A549 (cell line): ENCODE results near the gene PTPRN2. TPM values are rescaled to one million over a fixed set of nuclear protein-coding genes. Genes with fewer than 3 reads are reported as not detected.

Experiments used
- ATAC-seq, 2 experiments: fragments of 200-7000 bp in 1 of 2; fragments of >200 bp in 1 of 2; cut with Nextera tagmentation in 1 of 2; cut with Tn5 transposase in 1 of 2; 3 replicates each; pipeline versions ENCODE4 v1.8.0 to v1.9.1; 2018 to 2020; ENCODE audit warnings: mild to moderate bottlenecking in 1 of 2, moderate library complexity in 1 of 2
- CTCF ChIA-PET: fragments of 300-600 bp; sonication (Branson Sonifier 250); formaldehyde crosslinking; extraction: SDS; loops from one replicate; lab custom pipeline; 2021; ENCODE audit warnings: antibody characterized with exemption, inconsistent platforms; lab: Yijun Ruan, JAX
- POLR2A ChIA-PET: fragments of 350-600 bp; formaldehyde crosslinking; extraction: SDS; loops from one replicate; lab custom pipeline; 2021; ENCODE audit warnings: antibody characterized with exemption, inconsistent platforms; lab: Yijun Ruan, JAX
- DNase-seq, 2 experiments: peaks; one replicate each; pipeline versions ENCODE4 v3.0.0 to v3.0.0-alpha.2; 2011 to 2016; ENCODE audit warnings: low read depth in 1 of 2, low spot score in 1 of 2
- FAIRE-seq: peaks from 2 replicates; lab custom pipeline; 2011; peaks lifted over from hg19 to GRCh38; lab: Jason Lieb, UNC
- H3K27ac ChIP-seq, 2 experiments: fragments of >200 bp; sonication (Bioruptor Twin); formaldehyde crosslinking; 3 replicates each; pipeline ENCODE4 v1.5.1; 2016 to 2017
- H3K4me1 ChIP-seq: fragments of >200 bp; sonication (Bioruptor Twin); formaldehyde crosslinking; 3 replicates; pipeline ENCODE4 v1.6.1; 2016
- H3K4me2 ChIP-seq: fragments of >200 bp; sonication (Bioruptor Twin); formaldehyde crosslinking; 3 replicates; pipeline ENCODE4 v1.6.1; 2016
- H3K4me3 ChIP-seq: fragments of >200 bp; sonication (Bioruptor Twin); formaldehyde crosslinking; 3 replicates; pipeline ENCODE4 v1.5.1; 2016
- H3K9me3 ChIP-seq: fragments of >200 bp; sonication (Bioruptor Twin); formaldehyde crosslinking; 3 replicates; pipeline ENCODE4 v1.6.1; 2016
- BCL3 ChIP-seq: fragments of >200 bp; sonication (Bioruptor Twin); formaldehyde crosslinking; IDR thresholded peaks from 3 replicates; pipeline ENCODE4 v1.6.1; 2016
- CBX2 ChIP-seq: fragments of 200-600 bp; sonication (generic); IDR thresholded peaks from 2 replicates; pipeline ENCODE4 v1.6.1; 2016; ENCODE audit warnings: low read depth, mild to moderate bottlenecking, borderline replicate concordance
- EHMT2 ChIP-seq: fragments of 200-600 bp; sonication (generic); IDR thresholded peaks from 2 replicates; pipeline ENCODE4 v1.6.1; 2016; ENCODE audit warnings: antibody characterized with exemption, low read depth, mild to moderate bottlenecking, moderate library complexity
- EP300 ChIP-seq, 2 experiments: fragments of >200 bp; sonication (Bioruptor Twin); formaldehyde crosslinking; IDR thresholded peaks; 2 replicates in 1 of 2; 3 replicates in 1 of 2; pipeline ENCODE4 v1.6.1; 2016 to 2017
- ESRRA ChIP-seq: fragments of 150-350 bp; IDR thresholded peaks from 2 replicates; pipeline ENCODE4 v1.6.1; 2014; ENCODE audit warnings: mild to moderate bottlenecking, low read length, borderline replicate concordance
- FOSB ChIP-seq: fragments of 250-450 bp; sonication (Bioruptor Pico); IDR thresholded peaks from 2 replicates; pipeline ENCODE4 v1.5.0; 2020; ENCODE audit warnings: mild to moderate bottlenecking, moderate library complexity
- FOXS1 ChIP-seq: fragments of 250-450 bp; sonication (Bioruptor Pico); IDR thresholded peaks from 2 replicates; pipeline ENCODE4 v1.5.0; 2020; ENCODE audit warnings: mild to moderate bottlenecking, moderate library complexity
- HES2 ChIP-seq: fragments of >200 bp; sonication (Bioruptor Twin); formaldehyde crosslinking; IDR thresholded peaks from 2 replicates; pipeline ENCODE4 v1.6.1; 2016
- HEYL ChIP-seq: fragments of 250-450 bp; sonication (Bioruptor Pico); IDR thresholded peaks from 2 replicates; pipeline ENCODE4 v1.8.0; 2021; ENCODE audit warnings: mild to moderate bottlenecking, moderate library complexity
- HOXB5 ChIP-seq: fragments of 250-450 bp; sonication (Bioruptor Pico); IDR thresholded peaks from 2 replicates; pipeline ENCODE4 v1.5.0; 2020; ENCODE audit warnings: mild to moderate bottlenecking, moderate library complexity
- KDM1A ChIP-seq: fragments of 200-600 bp; sonication (generic); IDR thresholded peaks from 2 replicates; pipeline ENCODE4 v1.6.1; 2016; ENCODE audit warnings: low read depth, mild to moderate bottlenecking
- KDM5A ChIP-seq: fragments of 200-600 bp; sonication (generic); IDR thresholded peaks from 2 replicates; pipeline ENCODE4 v1.6.1; 2016; ENCODE audit warnings: antibody characterized with exemption, mild to moderate bottlenecking
- MAFK ChIP-seq: fragments of 450-650 bp; IDR thresholded peaks from 2 replicates; pipeline ENCODE4 v1.6.1; 2014; ENCODE audit not compliant: partially characterized antibody
- MYC ChIP-seq: IDR thresholded peaks from 2 replicates; pipeline ENCODE4 v1.6.1; 2012; ENCODE audit warnings: mild to moderate bottlenecking, inconsistent platforms, low read length, improper control_type of control experiment, borderline replicate concordance
- NPAS2 ChIP-seq: fragments of 250-450 bp; sonication (Bioruptor Pico); IDR thresholded peaks from 2 replicates; pipeline ENCODE4 v1.8.0; 2022; ENCODE audit warnings: mild to moderate bottlenecking, moderate library complexity, borderline replicate concordance
- REST ChIP-seq: fragments of 200-600 bp; sonication (generic); IDR thresholded peaks from 2 replicates; pipeline ENCODE4 v1.6.1; 2016; ENCODE audit warnings: antibody characterized with exemption, mild to moderate bottlenecking, moderate library complexity
- RNF2 ChIP-seq: fragments of 200-600 bp; sonication (generic); IDR thresholded peaks from 2 replicates; pipeline ENCODE4 v1.6.1; 2016; ENCODE audit warnings: low read depth, mild to moderate bottlenecking, antibody characterized with exemption, moderate library complexity, borderline replicate concordance
- SREBF2 ChIP-seq: fragments of 450-650 bp; IDR thresholded peaks from 2 replicates; pipeline ENCODE4 v1.6.1; 2014; ENCODE audit warnings: mild to moderate bottlenecking, moderate library complexity
- ZNF302 ChIP-seq: fragments of 250-450 bp; sonication (Bioruptor Pico); IDR thresholded peaks from 2 replicates; pipeline ENCODE4 v1.9.0; 2021; ENCODE audit warnings: inconsistent platforms, mild to moderate bottlenecking, moderate library complexity
- ZSCAN20 ChIP-seq: fragments of 250-450 bp; sonication (Bioruptor Pico); IDR thresholded peaks from 2 replicates; pipeline ENCODE4 v1.8.0; 2022; ENCODE audit warnings: mild to moderate bottlenecking, moderate library complexity
- WGBS: methylation state at CpG from one replicate; pipeline ENCODE4 v1.1.6; 2017; ENCODE audit errors: missing lambda C conversion rate; 5-methylcytosine and 5-hydroxymethylcytosine counted together
- polyA plus RNA-seq, 4 experiments: library from polyadenylated mRNA; depleted of rRNA in 3 of 4; stranded (reverse); fragments of >200 nt; fragmentation: RNase III in 1 of 4; extraction: RNeasy Plus Mini Kit Qiagen cat#74134 plus additional on column Dnase treatment in 1 of 4; gene quantifications; 2 replicates in 3 of 4; 3 replicates in 1 of 4; pipeline ENCODE4 v1.2.3, GENCODE V29; 2011 to 2017

Gene PTPRN2
- polyA plus RNA-seq, 2 of the 4 experiments (the other 2 are of a cell fraction) = 0.41 to 1.2 TPM

GRCh38 chr7:157973971-157974677 lies 613.5 kb downstream of the PTPRN2 start:
- H3K9me3 ChIP-seq = no peaks in the 10 kb centered on the region; the same call in 2 of the 3 replicates
- H3K4me2 ChIP-seq = no peak overlapping the region
- TF ChIP-seq EP300 (IDR thresholded peaks at IDR 0.05) = no peak
- no peak for DNase-seq
- no peak overlapping the region for H3K4me3 ChIP-seq
- no peaks in the 10 kb centered on the region for H3K4me1 ChIP-seq
- WGBS = 55% methylated on average over 18 of the region's 23 CpGs
- ChIA-PET POLR2A (no interaction called here), CTCF (no interaction called here)
- ATAC-seq = no peak
- FAIRE-seq = no peak
- H3K27ac ChIP-seq = no peak overlapping the region

GRCh38 chr7:157972914-157973313 lies 614.7 kb downstream of the PTPRN2 start:
- no peaks in the 10 kb centered on the region for H3K4me1 ChIP-seq
- TF ChIP-seq BCL3 (no peak), NPAS2 (CRISPR knock-in tag) (no peak), KDM5A (no peak), ZNF302 (CRISPR knock-in tag) (no peak), SREBF2 (no peak), ESRRA (no peak), HES2 (no peak), MAFK (no peak), CBX2 (no peak), RNF2 (no peak), HOXB5 (CRISPR knock-in tag) (no peak), EHMT2 (no peak), FOSB (no peak), ZSCAN20 (no peak), HEYL (CRISPR knock-in tag) (no peak), FOXS1 (CRISPR knock-in tag) (no peak), KDM1A (no peak), REST (no peak), MYC (no peak)
- ChIA-PET POLR2A (no interaction called here), CTCF (no interaction called here)
- H3K9me3 ChIP-seq = no peaks in the 10 kb centered on the region; the same call in 2 of the 3 replicates
- no peak overlapping the region for H3K4me2 ChIP-seq
- H3K4me3 ChIP-seq = no peak overlapping the region
- no peak for FAIRE-seq
- WGBS = 22% methylated on average over 5 of the region's 5 CpGs
- DNase-seq = no peak
- ATAC-seq = peak in 1 of 2 experiments; percentile 51; a peak in 2 of 6 replicates
- no peak overlapping the region for H3K27ac ChIP-seq
